ENCODE data around the gene IQGAP2.

Gene IQGAP2

GRCh38 chr5:76376148-76376865 lies 26.8 kb upstream of the IQGAP2 start:
- no peak for DNase-seq (ENCODE audit: low read depth)
- in situ Hi-C loops (cut with HindIII; ENCODE audit: low sequenced_read_pairs) = no loop called here
- H3K4me3 ChIP-seq (ENCODE audit: low read depth, low read length) = no peak overlapping the region
- no peak for TF ChIP-seq CTCF (IDR thresholded peaks at IDR 0.05; ENCODE audit: low read depth, low read length, missing control alignments)

DNA sequence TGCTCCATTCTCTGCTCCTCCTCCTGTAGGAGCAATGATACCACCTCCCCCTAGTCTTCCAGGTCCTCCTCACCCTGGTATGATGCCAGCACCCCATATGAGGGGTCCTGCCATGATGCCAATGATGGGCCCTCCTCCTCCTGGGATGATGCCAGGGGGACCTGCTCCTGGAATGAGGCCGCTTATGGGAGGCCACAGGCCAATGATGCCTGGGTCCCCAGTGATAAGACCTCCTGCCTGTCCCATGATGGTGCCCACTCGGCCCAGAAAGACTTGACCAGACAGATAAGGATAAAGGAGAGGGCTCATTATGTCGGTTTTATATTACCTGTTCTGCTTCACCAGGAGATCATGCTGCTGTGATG lies 26.2 kb upstream of the IQGAP2 start:
- no peak overlapping the region for H3K4me3 ChIP-seq (ENCODE audit: low read depth, low read length)
- no peak for TF ChIP-seq CTCF (IDR thresholded peaks at IDR 0.05; ENCODE audit: low read depth, low read length, missing control alignments)
- no peak for DNase-seq (ENCODE audit: low read depth)
- in situ Hi-C loops (cut with HindIII; ENCODE audit: low sequenced_read_pairs) = no loop called here

DNA sequence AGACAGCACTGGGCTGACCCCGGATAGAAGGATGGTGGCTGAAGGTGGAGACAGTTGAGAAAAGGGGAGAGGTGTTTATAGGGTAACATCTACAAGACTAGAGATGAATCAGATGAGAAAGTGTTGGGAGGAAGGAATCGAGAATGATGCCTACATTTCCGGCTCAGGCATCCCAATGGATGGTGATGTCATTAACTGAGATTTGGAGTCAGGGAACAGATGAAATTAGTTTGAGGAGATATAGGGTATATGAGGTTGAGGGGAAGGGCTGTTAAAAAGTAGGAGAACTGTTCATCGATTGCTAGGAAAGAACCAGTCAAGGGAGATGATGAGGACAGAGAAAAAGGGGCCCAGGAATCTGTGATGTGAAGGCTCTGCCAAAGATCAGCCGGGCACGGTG lies 24.7 kb upstream of the IQGAP2 start:
- in situ Hi-C loops (cut with HindIII; ENCODE audit: low sequenced_read_pairs) = no loop called here
- no peak for DNase-seq (ENCODE audit: low read depth)
- TF ChIP-seq CTCF (IDR thresholded peaks at IDR 0.05; ENCODE audit: low read depth, low read length, missing control alignments) = no peak
- H3K4me3 ChIP-seq (ENCODE audit: low read depth, low read length) = no peak overlapping the region

DNA sequence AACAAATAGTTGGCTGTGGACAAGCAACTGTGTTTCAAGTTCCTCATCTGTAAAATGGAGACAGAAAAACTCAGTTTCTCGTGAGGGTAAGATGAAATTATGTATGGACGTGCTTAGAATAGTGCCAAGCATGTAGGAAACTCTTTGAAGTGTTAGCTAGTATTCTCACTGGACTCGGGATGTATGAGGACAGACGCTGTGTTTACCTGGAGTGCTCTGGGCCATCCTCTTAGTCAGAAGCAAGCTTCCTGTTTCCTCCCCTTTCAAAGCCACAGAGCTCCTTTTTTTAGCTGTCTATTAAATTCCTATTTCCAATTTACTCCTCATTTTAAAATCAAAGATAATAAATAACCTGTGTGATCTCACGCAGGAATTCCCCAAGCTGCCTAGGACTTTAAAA lies 23.8 kb upstream of the IQGAP2 start:
- no peak for TF ChIP-seq CTCF (IDR thresholded peaks at IDR 0.05; ENCODE audit: low read depth, low read length, missing control alignments)

DNA sequence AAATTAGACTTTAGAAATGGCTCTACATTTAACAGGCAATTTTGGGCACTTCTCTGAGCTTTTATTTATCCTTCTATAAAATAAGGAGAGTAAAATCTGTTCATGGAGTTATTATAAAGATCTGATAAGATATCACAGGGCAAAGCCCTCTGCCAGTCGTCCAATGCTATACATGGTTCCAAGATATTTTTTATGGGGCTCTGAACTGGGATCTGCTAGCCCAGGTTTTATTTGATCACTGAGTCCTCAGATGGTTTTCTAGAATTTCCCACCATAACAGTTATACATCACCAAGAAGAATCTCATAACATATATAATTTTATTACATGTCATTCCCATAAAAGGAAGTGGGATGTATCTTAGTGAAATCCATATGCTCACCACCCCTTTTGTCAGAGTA lies 23.2 kb upstream of the IQGAP2 start:
- TF ChIP-seq CTCF (IDR thresholded peaks at IDR 0.05; ENCODE audit: low read depth, low read length, missing control alignments) = no peak
- no peak for DNase-seq (ENCODE audit: low read depth)
- H3K4me3 ChIP-seq (ENCODE audit: low read depth, low read length) = no peak overlapping the region
- in situ Hi-C loops (cut with HindIII; ENCODE audit: low sequenced_read_pairs) = no loop called here

More for the DNA sequence above, 23.8 kb upstream of the IQGAP2 start:
- no peak for DNase-seq (ENCODE audit: low read depth)
- H3K4me3 ChIP-seq (ENCODE audit: low read depth, low read length) = no peak overlapping the region
- in situ Hi-C loops (cut with HindIII; ENCODE audit: low sequenced_read_pairs) = no loop called here

DNA sequence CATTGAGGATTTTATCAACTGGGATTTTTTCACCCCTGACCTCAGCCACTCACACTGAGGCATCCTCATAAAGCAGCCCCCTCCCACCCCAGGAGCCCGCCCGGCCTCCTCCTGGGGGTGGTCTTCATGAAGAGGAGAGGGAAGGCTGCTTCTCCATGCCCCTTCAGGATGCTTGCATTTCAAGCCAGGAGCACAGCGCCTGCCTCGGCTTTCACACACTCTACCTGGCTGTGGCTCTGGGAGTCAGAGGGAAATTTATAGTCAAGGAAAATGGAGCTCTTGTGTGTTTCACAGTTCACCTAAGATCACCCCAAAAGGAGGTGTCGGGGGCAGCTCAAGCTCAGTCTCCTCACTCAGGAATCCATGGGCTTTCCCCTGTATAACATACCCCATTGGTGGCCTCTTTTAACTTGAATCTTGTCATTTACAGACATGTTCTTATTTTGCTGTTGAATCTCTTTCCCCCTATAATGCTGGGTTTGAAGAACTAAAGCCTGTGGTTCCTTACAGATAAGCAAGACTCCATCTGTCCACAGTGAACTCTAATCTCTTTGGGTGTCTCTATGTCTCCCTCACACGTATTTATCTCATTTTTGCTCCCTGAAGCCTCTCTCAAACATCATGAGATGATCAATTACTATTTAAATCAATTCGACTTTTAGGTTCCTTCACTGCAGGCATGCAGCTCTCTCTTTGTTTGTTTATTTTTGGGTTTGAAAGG lies 22.6 kb upstream of the IQGAP2 start:
- no peak for DNase-seq (ENCODE audit: low read depth)
- no peak for TF ChIP-seq CTCF (IDR thresholded peaks at IDR 0.05; ENCODE audit: low read depth, low read length, missing control alignments)
- in situ Hi-C loops (cut with HindIII; ENCODE audit: low sequenced_read_pairs) = no loop called here
- no peak overlapping the region for H3K4me3 ChIP-seq (ENCODE audit: low read depth, low read length)

All from astrocyte of the cerebellum (primary cell).